H1 (cell line): ENCODE measurements around the gene EHD4.
A peak's percentile ranks its signal among the peaks of the same experiment; 100 is the strongest.

ENCODE experiments used
- BCL11A ChIP-seq, 2 experiments: IDR thresholded peaks; one replicate each; pipeline ENCODE4 v1.6.1; 2011; ENCODE audit warnings: low read depth in 2 of 2, low read length in 2 of 2, mild to moderate bottlenecking in 2 of 2
- CEBPB ChIP-seq: IDR thresholded peaks from 2 replicates; pipeline ENCODE4 v1.6.1; 2012; ENCODE audit warnings: low read depth, low read length
- EZH2 ChIP-seq: fragments of 200-600 bp; sonication (generic); IDR thresholded peaks from 2 replicates; pipeline ENCODE4 v1.7.1; 2012; ENCODE audit warnings: low read depth, mild to moderate bottlenecking, moderate library complexity, low read length, inconsistent platforms; ENCODE audit not compliant: severe bottlenecking
- MAFK ChIP-seq: IDR thresholded peaks from 2 replicates; pipeline ENCODE4 v1.6.1; 2012; ENCODE audit warnings: low read depth, mild to moderate bottlenecking, improper control_type of control experiment, low read length
- POLR2A ChIP-seq, 2 experiments: IDR thresholded peaks; 1 replicate in 1 of 2; 2 replicates in 1 of 2; pipeline ENCODE4 v1.6.1; 2011; ENCODE audit warnings: low read depth in 2 of 2, low read length in 2 of 2, mild to moderate bottlenecking in 2 of 2; ENCODE audit errors: control extremely low read depth in 1 of 2
- POLR2AphosphoS5 ChIP-seq: IDR thresholded peaks from 2 replicates; pipeline ENCODE4 v1.6.1; 2011; ENCODE audit warnings: low read depth, low read length
- RAD21 ChIP-seq, 2 experiments: IDR thresholded peaks in 1 of 2; conservative IDR thresholded peaks in 1 of 2; 2 replicates each; pipeline ENCODE4 v1.6.1; 2011; ENCODE audit warnings: low read depth in 2 of 2, low read length in 2 of 2, improper control_type of control experiment in 1 of 2, inconsistent platforms in 1 of 2, mild to moderate bottlenecking in 1 of 2, moderate library complexity in 1 of 2
- RXRA ChIP-seq: IDR thresholded peaks from 2 replicates; pipeline ENCODE4 v1.6.1; 2011; ENCODE audit warnings: low read depth, mild to moderate bottlenecking, low read length, moderate library complexity; ENCODE audit not compliant: insufficient read depth
- SIN3A ChIP-seq, 2 experiments: IDR thresholded peaks in 1 of 2; conservative IDR thresholded peaks in 1 of 2; 2 replicates each; pipeline ENCODE4 v1.6.1; 2011 to 2012; ENCODE audit warnings: low read length in 2 of 2, improper control_type of control experiment in 1 of 2, low read depth in 1 of 2, mild to moderate bottlenecking in 1 of 2
- TCF12 ChIP-seq: IDR thresholded peaks from 2 replicates; pipeline ENCODE4 v1.6.1; 2011; ENCODE audit warnings: low read depth, mild to moderate bottlenecking, low read length
- ZNF274 ChIP-seq: IDR thresholded peaks from 2 replicates; pipeline ENCODE4 v1.7.0; 2012; ENCODE audit warnings: low read length, borderline replicate concordance; ENCODE audit errors: extremely low read depth
- TF ChIP-seq, protein P1 (sequence below), 3 experiments: IDR thresholded peaks; 1 replicate in 2 of 3; 2 replicates in 1 of 3; pipeline versions ENCODE4 v1.5.1 to v1.6.1; 2011; ENCODE audit warnings: low read length in 3 of 3, mild to moderate bottlenecking in 3 of 3, inconsistent platforms in 2 of 3, low read depth in 1 of 3, moderate library complexity in 1 of 3; ENCODE audit not compliant: insufficient read depth in 1 of 3; ENCODE audit errors: control extremely low read depth in 1 of 3

DNA sequence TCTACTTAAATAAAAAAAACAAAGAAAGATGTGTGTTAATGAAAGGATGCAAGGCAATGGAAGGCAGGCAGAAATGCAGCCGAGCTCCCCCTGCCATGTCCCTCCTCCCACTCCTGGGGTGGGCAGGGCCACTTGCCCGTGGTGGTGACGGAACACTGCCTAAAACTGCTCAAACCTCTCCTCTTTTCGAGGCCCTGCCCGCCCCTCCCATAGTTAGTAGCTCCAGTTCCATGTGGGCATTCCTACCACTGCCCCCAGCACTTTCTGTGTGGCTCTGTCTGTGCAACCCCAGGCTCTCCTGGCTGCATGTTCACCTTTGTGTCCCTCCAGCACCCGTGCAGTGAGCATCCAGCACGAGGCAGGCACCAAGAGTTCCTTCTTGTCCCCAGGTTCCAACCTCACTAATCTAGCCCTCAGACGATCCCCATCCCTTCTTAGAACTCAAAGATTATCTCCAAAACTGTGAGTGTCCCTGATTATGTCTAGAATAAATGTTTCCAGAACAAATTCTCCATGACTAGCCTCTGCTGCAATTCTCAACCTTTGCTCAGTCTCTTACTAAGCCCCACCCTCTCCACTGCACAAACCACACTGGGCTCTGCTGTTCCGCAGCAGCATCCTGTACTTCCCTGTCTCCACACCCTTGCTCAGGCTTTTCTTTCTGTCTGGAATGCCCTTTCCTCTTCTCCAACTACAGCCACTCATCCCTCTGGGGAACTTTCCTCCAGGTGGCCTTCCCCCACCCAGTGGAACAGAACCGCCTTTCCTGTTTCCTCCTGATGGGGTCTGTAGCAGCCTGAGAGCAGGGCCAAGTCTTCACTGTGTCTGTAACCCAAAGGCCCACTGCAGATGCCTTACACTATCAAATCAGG is 45.9 kb downstream of the EHD4 start:
- TF ChIP-seq POLR2A (IDR thresholded peaks at IDR 0.05; ENCODE audit: control extremely low read depth in 1 of 2, low read depth in 2 of 2, low read length in 2 of 2) (no peak), ZNF274 (no peak), EZH2 (no peak), BCL11A (IDR thresholded peaks at IDR 0.05; ENCODE audit: low read depth in 2 of 2, low read length in 2 of 2) (no peak), RXRA (no peak), RAD21 (IDR thresholded peaks at IDR 0.05 in 1 of 2, conservative IDR thresholded peaks at IDR 0.05 in 1 of 2; ENCODE audit: low read depth in 2 of 2, low read length in 2 of 2) (peak in 1 of 2 experiments; percentile 26; a peak in 2 of 4 replicates), CEBPB (no peak), TCF12 (no peak), SIN3A (conservative IDR thresholded peaks at IDR 0.05 in 1 of 2, IDR thresholded peaks at IDR 0.05 in 1 of 2; ENCODE audit: low read depth in 1 of 2, low read length in 2 of 2) (no peak), POLR2AphosphoS5 (no peak), MAFK (no peak)
- TF ChIP-seq, protein P1, sequence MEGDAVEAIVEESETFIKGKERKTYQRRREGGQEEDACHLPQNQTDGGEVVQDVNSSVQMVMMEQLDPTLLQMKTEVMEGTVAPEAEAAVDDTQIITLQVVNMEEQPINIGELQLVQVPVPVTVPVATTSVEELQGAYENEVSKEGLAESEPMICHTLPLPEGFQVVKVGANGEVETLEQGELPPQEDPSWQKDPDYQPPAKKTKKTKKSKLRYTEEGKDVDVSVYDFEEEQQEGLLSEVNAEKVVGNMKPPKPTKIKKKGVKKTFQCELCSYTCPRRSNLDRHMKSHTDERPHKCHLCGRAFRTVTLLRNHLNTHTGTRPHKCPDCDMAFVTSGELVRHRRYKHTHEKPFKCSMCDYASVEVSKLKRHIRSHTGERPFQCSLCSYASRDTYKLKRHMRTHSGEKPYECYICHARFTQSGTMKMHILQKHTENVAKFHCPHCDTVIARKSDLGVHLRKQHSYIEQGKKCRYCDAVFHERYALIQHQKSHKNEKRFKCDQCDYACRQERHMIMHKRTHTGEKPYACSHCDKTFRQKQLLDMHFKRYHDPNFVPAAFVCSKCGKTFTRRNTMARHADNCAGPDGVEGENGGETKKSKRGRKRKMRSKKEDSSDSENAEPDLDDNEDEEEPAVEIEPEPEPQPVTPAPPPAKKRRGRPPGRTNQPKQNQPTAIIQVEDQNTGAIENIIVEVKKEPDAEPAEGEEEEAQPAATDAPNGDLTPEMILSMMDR (IDR thresholded peaks at IDR 0.05; ENCODE audit: control extremely low read depth in 1 of 3, insufficient read depth in 1 of 3, low read depth in 1 of 3, low read length in 3 of 3), result peak in 1 of 3 experiments; percentile 3; a peak in 1 of 4 replicates
